NCI-H1417 (cell line): ENCODE data around the gene UFD1.
A peak's percentile ranks its signal among the peaks of the same experiment; 100 is the strongest.

Experiments used
- DNase-seq, 3 experiments: peaks; one replicate each; lab custom pipeline; 2025; lab: John Stamatoyannopoulos, UW

UFD1 gene

DNA sequence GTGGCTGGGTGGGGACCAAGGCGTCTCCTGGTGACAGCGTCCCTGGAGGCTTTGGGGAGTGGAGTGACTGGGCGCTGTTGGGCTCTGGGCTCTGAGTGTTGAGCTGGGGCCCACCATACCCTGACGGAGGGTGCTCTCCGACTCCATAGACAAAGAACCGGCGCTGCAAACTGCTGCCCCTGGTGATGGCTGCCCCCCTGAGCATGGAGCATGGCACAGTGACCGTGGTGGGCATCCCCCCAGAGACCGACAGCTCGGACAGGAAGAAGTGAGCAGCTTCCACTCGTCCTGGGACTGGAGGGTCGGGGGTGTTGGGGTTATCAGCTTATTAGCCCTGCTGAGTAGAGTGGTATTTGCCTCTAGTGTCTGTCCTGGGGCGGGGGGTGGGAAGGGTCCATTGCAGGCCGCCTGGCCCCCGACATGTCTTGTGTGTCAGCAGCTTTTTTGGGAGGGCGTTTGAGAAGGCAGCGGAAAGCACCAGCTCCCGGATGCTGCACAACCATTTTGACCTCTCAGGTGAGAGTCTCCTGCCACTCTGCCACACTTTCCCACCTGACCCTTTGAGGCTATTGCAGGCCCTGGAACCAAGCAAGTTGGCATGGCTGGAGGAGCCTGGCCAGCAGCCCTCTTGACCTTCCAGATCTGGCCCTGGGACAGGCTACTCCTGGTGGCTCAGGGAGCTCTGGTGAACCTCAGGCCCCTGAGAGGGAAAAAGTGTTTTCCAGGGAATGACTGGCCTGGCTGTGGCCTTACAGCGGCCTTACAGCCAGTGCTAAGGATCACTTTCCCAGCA, 37.6 kb upstream of the UFD1 start:
- DNase-seq: no peak

- DNase-seq: peak in 1 of 3 experiments; percentile 46
Observed at GRCh38 chr22:19515654-19516377, 36.8 kb upstream of the UFD1 start.

DNA sequence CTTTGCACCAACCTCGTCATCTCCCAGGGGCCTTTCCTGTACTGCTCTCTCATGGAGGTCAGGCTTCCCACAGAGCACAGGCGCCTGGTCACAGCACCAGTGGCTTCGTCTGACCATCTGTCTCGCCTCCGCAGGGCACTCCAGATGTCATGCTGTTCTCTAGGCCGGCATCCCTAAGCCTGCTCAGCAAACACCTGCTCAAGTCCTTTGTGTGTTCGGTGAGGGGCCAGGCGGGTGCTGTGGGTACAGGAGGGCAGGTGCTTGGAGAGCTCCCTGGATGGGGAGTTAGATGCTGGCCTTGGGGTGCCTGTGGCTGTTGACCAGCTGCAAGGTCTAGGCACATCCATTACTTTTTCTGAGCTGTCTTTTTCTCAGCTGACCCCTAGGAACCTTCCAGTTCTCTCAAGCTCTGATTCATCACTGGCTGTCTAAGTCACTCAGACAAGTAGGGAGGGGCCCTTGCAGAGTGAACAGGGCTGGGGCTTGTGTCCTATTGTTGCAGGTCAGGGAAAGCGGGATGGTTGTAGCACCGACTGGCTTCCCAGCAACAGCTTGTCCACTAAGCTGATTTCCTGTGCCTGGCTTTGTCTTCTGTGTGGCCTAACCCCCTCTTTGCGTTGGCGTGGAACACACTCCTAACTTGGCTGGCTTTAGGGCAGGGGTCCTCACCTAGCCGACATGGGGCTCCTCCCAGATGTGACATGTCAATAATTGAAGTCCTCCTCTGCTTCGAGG, 36.0 kb upstream of the UFD1 start:
- DNase-seq: peak; percentile 65 to 94 (median 78)

DNA sequence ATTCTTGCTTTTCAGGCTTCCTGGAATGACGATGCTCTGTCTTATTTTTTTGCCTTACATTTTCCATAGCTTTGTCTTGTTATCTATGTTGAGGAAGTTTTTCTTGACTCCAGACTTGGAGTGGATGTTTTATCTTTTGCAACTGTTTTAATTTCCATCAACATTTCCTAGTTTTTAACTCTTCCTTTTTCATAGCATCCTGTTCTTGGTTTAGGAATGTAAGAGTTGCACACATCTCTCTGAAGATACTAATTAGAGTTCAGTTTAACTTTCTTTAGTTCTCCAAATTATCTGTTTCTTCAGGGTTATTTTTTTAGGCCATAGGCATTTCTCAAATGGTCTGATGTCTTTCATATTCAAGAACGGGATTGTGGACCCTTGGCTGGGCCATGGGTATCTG, 34.8 kb upstream of the UFD1 start:
- DNase-seq: no peak

DNA sequence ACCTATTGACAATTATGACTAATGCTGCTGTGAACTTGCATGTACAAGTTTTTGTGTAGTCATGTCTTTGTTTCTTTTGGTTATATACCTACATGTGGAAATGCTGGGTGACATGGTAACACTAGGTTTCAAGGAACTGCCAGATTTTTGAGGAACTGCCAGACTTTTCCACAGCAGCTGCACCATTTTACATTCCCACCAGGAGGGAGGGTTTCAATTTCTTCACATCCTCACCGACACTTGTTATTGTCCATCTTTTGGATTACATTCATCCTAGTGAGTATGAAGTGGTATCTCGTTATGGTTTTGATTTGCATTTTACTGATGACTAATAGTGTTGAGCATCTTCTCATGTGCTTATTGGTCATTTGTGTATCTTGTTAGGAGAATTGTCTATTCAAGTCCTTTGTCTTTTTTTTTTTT, 31.9 kb upstream of the UFD1 start:
- no peak for DNase-seq

DNA sequence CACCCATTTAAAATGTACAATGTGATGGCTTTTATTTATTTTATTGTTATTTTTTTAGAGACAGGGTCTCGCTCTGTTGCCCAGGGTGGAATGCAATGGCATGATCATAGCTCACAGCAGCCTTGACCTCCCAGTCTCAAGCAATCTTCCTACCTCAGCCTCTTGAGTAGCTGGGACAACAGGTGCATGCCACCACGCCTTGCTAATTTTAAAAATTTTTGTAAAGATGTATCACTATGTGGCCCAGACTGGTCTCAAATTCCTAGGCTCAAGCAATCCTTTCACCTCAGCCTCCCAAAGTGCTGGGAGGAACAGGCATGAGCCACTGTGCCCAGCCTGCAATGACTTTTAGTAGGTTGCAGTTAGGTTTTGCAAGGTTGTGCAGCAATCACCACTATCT, 30.9 kb upstream of the UFD1 start:
- no peak for DNase-seq

- DNase-seq: no peak
Observed at GRCh38 chr22:19509191-19509590, 30.2 kb upstream of the UFD1 start.

DNA sequence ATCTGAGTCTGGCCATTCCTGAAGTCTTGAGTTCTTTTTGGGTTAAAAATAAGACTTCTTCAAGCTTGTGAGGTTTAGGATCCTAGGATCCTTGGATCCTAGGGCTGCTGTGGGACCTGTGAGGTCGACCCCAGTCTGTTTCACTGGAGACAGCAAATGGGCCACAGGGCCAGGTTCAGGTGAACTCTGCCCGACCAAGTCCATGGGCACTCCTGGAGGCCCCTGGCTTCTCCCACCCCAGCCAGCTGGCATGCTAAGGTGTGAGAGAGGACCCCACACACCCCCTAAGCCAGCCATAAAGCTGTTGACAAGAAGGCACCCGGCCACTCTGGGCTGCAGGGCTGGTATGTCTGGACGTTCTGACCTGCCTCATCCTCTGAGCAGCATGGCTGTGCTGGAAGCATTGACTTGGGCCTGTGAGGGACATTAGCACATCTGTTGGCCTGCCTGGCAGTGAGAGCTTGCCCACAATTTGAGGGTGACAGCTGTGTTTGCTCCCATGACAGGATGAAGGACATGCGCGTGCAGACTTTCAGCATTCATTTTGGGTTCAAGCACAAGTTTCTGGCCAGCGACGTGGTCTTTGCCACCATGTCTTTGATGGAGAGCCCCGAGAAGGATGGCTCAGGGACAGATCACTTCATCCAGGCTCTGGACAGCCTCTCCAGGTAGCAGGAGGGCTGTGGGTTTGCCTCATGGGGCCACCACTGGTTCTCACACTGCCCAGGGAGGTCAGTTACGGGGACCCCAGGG, 29.2 kb upstream of the UFD1 start:
- no peak for DNase-seq

DNA sequence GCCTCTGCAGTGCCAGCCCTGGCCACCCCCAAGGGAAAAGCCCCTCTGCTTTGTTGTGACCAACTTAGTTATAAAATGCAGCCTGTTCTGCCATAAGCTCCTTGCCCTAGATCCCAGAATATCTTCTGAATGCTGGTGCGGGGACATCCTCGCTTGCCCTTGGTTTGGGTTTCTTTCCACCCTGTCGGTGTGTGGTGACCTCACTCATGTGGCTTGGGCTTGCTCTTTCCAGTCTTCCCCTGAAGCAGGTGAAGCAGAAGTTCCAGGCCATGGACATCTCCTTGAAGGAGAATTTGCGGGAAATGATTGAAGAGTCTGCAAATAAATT, 28.5 kb upstream of the UFD1 start:
- no peak for DNase-seq

DNA sequence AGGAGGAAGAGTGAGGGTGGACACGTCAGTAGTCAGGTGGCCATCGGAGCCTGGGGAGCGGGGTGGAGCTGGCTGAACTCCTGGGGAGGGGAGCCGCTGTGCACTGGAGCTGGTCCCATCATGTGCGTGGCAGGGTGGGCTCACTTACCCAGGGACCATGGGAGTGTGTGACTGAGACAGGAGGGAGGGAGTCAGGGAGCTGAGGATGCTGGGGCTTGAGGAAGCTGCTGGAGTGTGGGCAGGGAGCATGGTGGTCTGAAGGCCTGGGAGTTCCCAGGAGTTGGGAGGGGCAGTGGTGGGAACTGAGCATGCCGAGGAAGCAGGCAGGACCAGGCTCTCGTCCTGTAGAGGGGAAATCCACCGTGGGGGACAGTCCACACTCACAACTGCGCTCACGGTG, 27.2 kb upstream of the UFD1 start:
- DNase-seq: no peak

DNA sequence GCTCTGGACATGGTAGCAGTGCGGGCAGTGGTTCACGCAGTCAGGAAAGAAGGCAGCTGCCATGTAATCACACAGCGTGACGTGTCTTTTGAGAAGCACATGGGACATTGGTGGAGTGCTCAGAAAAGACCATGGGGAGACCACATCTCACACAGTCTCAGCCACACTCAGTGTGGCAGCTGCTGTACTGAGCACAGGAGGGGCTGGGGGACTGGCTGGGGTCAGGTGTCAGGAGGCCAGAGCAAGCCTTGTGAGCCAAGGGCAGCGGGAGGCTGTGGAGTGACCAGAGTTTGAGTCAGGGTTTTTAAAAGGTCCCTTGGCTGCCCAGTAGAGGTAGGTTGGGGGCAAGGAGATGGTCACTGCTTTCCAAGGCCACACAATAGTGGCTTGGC, 26.7 kb upstream of the UFD1 start:
- DNase-seq: no peak

DNA sequence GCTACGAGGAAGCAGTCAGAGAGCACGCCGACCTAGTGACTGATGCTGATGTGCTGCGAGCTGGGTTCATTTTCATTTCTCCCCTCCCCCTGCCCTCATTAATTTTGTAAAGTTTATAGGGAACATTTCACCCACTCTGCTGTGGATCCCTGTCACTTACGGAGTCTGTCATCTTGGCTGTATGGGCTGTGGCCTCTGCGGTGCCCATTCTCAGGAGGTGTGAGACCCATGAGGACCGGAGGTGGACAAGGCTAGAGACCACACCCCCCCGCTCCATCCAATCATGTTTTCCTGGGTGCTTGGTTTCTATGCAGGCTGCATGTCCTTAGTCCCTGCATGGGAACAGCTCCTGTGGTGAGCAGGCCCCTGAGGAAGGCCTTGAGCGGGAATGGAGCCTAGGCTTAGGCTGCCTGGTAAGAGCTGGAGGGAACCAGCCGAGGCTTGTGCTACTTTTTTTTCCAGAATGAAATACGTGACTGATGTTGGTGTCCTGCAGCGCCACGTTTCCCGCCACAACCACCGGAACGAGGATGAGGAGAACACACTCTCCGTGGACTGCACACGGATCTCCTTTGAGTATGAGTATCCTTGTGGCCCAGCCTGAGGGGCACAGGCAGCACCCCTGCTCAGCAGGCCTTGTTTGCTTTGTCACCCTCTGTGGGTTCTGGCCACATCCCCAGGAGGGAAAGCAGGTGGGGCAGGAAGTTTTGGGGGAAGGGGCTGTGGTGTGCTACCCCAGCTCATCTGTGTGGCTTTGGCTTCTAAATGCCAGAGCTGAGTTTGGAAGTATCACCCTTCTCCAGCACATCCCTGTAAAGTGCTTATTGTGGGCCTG, 26.1 kb upstream of the UFD1 start:
- DNase-seq: no peak

GRCh38 chr22:19503869-19504268, 24.9 kb upstream of the UFD1 start:
- no peak for DNase-seq

DNA sequence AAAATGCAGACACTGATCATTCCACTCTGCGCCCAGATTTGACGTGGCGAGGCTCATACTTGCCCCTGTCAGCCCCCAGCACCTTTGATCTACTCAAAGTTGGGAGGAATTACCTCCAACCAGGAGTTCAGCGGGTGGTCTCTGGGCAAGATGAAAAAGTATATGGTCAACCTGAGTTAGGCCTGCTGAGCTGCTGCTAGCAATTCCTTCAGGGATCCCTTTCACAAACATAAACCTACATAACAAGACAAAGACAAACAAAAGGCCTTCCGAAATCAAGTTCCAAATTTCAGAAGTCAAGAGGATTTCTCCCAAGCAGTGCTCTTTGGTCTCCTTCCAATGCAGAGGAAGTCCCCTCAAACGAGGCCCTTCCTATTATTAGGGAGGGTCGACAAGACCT, 24.4 kb upstream of the UFD1 start:
- DNase-seq: no peak

- DNase-seq: no peak
Observed at GRCh38 chr22:19501897-19502447, 23.0 kb upstream of the UFD1 start.

GRCh38 chr22:19499880-19500242, 20.9 kb upstream of the UFD1 start:
- DNase-seq: no peak

DNA sequence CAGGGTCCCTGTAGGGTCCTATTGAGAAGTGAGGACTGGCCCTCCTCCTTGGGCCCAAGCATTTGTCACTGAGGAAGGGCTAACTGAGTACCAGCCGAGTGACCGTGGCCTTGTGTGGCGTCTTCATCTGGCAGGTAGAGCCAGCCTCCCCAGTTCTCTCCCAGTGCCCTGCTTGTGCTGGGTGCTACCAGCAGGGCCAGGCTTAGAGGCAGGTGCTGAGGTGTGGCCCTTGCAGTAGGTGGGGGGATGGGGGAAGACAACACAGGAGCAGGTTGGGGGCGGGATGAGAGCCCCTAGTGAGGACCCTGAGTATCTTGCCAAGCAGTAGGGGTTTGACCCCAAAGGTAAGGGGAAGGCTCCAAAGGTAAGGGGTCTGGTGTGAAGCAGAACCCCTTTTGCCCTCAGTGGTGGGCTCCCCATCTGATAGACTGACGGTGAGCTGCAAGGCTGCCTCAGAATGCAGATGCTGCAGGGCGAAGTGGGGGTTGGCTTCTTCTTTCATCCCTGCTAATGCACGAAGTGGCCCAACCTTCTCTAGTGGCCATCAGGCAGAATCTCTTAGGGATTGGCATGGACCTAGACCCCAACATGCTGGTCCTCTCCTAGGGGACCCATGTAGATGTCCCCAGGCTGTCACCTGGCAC, 20.4 kb upstream of the UFD1 start:
- no peak for DNase-seq

DNA sequence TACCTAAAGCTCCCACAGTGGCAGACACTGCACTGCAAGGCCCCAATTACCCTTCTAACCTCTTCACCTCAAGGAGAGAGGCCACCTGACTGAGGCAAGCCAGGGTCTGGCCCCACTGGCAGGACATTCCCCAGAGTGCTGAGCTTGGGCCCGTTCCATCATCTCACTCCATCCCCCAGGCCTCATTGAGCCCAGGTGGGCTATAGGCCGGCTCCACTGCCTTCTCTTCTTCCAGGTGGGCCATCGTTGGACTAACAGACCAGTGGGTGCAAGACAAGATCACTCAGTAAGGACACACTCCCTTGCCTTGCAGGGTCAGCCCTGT, 19.8 kb upstream of the UFD1 start:
- no peak for DNase-seq

DNA sequence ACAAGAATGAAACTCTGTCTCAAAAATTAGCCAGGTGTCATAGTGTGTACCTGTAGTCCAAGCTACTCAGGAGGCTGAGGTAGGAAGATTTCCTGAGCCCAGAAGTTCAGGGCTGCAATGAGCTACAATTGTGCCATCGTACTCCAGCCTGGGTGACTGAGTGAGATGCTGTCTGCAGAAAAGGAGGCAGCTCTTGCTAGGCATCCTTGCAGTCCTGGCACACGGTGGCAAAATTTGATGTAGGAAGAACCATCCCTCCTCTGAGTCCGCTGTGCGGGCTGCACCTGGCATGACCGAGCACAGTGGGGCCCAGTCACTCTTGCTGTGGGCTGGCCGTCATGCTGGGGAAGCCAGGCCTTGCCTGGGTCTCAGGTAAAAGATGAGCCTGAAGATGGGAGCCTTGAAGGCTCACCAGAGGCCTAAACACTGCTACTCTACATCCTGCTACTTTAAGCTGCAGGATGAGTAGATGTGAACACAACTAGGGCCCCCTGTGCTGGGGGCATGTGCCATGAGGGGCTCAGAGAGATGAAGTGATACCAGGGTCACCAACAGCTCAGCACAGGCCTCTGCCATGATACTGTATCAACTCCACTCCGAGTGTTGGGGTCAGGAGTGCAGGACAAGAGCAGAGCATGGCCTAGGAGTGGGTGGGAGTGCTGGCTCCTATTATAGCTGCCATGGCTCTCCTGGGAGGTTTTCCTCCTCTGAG, 19.3 kb upstream of the UFD1 start:
- no peak for DNase-seq

- DNase-seq: peak in 1 of 3 experiments; percentile 2
Observed at GRCh38 chr22:19497245-19497644, 18.3 kb upstream of the UFD1 start.
